GM18511 (cell line): Measurements from ENCODE around the gene UGT1A4.
A peak's percentile ranks its signal among the peaks of the same experiment; 100 is the strongest.

ENCODE experiments used
- ATAC-seq: cut with Tn5 transposase; IDR thresholded peaks from one replicate; pipeline ENCODE4 v1.9.1; 2021; ENCODE audit warnings: mild to moderate bottlenecking, moderate library complexity; ENCODE audit not compliant: unreplicated experiment

UGT1A4 gene

DNA sequence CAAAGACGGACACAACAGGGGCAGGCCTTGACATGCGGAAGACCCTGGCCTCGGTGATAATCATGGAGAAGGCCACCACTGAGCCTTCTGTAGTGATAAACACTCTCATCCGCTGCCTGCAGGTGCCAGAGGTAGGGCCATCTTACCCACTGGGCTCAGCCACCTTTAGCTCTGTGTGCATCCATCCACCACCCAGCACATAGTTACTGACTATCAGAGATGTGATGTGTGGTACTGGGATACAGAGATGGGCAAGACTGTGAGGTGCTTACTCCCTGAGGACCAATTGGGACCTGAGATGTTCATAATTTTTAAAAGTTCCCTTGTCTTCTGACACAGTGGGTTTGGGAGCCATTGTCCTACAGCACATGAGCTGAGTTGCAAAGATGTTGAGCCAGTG, 61.2 kb downstream of the UGT1A4 start:
- ATAC-seq, result no peak

DNA sequence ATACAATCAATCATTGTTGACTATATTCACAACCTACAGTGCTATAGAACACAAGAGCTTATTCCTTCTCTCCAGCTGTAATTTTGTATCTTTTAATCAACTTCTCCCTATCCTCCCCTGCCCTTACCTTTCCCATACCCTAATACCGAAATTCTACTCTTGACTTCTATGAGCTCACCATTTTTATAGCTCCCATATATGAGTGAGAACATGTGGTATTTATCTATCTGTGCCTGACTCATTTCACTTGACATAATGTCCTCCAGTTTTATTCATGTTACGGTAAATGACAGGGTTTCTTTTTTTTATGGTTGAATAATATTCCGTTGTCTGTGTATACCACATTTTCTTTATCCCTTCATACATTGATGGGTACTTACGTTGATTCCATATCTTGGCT, 62.2 kb downstream of the UGT1A4 start:
- no peak for ATAC-seq

DNA sequence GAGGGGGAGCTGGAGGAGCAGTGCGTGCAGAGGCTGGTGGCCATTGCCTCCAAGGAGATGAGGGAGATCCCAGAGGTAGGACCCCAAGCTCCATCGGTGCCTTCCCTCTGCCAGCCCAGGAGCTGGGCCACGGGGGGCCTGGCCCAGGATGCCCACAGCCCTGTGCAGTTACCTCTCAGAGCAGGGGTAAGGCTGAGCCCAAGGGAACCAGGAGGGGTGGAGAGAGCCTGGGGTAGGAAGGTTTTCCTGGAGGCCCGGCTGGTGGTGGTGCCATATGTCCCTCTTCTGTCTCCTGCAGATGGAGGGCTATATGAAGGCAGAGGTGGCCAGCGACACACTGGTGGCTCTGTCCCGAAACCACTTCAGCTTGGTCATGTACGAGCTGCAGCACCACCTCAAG, 71.0 kb downstream of the UGT1A4 start:
- no peak for ATAC-seq

DNA sequence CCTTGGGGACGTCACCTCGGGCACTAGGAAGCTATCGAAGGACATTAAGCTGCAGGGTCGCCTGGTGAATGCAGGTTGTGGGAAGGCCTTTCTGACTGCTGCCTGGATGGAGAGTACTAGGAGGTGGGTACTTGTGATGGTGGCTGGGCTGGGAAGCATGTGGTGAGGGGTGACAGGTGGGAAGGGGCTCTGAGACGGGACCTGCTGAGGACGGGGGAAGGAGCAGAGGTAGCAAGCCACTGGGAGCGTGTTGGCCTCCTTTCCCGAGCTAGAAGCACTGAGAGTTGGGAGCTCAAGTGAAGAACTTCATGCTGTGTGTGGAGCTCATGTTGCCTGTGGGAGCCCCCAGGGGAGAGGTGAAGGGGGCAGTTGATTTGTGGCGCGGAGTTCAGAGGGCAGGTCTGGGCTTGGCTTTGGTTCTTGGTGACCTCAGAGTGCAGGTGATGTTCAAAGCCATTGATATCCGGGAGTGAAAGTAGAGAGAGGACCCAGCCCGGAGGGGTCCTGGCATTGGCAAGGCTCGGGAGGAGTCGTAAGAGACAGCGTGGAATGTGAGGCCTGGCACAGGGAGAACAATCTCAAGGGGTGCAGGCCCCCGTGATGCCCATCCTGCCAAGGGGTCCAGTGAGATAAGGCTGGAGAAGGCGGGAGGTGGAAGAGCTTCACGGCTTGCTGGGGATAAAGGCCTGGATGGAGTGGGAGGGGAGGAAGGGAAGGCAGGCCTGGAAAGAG, 72.8 kb downstream of the UGT1A4 start:
- ATAC-seq, result no peak

DNA sequence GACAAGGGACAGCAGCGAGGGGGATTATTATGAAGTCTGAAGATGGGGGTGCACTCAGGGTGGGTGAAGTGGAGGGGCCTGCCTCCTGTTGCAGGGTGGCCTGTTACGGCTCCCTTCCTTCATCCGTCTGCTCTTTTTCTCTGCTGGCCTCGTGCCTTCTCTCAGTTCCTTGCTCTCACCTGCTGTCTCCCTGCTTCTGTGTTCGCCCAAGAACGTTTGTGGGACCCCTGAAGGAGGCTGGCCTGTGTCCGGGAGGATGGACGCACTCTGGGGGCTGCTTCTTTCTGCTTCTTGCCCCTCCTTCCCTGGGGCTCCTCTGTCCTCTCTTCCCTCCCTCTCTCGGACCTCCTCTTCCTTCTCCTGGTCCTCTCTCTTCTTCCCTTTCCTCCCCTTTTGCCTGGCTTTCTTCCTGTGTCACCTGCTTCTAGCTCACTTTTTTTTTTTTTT, 73.4 kb downstream of the UGT1A4 start:
- ATAC-seq, result no peak

DNA sequence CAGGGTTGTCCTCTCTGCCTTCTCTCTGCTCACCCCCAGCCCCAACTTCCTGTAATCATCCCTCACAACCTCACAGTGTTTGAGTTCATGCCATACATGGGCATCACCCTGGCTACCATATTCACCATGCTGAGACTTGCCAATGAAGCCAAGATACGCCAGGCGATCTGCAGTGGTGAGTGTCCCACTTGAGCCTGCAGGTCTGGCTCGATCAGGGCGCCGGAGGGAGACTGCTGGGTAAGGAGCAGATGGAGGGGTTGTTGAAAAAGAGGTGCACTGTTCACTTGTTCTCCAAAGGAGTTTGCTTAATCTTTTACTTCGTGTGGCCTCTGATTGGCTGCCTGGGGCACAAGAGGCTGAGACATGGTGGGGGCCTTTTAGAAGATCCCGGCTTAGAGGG, 74.2 kb downstream of the UGT1A4 start:
- no peak for ATAC-seq

DNA sequence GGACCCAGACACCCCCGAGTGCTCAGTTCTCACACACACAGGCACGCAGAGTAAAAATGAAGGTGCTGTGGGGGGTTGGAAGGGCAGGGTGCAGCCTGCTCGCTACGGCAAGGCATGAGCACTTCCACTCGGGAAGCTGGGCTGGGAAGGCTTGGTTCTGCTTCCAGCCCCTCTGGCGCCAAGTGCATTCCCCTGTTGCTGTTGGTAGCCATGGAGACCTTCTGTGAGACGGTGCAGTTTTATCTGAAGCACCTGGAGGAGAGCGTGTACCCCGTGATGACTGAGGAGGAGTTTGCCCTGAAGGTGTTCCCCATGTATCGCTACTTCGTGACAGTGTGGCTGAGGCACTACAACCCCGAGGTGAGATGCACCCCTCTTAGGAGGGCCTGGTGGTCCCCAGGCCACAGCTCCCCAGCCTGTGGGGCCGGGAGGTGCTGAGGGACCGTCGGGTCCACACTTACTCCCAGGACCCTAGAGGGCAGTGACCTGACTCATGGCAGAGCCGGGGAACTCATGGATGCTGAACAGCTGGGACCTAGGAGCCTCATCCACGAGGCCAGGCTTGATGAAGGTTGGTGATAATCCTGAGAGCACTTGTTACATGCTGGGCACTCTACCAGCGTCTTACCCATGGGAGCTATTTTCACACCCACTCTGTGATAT, 75.1 kb downstream of the UGT1A4 start:
- ATAC-seq, result no peak

DNA sequence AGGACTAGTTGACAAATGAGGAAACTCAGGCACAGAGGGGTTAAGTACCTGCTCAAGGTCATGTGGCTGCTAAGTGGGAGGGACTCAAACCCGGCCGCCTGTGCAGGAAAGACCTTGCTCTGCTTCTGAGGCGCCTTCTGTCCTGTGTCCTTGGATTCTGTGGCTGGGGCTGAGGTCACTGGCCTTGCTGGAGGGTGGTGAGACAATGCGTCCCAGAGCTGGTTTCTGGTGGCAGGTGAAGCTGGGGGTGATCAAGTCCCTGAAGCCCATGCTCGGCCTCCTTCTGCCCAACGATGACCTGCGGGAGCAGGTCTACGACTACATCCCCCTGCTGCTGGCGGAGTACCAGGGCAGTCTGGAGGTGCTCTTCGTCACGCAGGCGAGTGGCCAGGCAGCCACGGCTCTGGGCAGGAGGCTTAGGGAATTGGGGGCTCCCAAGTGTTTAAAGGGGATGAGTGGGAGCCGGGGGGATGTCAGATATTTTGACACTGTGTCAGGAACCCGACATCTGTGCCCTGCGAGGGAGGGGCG, 75.7 kb downstream of the UGT1A4 start:
- no peak for ATAC-seq

DNA sequence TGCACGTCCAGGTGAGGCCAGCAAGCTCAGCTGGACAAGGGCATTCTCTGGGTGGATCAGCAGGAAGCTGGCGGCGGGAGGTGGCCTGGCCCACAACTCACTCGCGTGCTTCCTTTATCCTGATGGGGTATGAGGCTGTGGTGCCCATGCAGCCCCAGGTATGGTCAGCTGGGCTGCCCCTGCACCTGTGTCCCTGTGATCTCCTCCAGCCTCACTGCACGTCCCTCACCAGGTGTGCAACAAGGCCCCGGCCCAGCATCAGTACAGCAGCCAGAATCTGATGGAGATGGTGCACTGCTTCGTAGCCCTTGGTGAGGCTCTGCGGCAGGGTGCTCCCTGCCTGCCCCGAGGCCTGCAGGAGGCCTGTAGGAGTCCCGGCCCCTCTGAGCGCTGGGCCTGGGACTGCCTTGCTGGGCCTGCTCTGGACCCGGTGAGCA, 77.2 kb downstream of the UGT1A4 start:
- ATAC-seq, result no peak

DNA sequence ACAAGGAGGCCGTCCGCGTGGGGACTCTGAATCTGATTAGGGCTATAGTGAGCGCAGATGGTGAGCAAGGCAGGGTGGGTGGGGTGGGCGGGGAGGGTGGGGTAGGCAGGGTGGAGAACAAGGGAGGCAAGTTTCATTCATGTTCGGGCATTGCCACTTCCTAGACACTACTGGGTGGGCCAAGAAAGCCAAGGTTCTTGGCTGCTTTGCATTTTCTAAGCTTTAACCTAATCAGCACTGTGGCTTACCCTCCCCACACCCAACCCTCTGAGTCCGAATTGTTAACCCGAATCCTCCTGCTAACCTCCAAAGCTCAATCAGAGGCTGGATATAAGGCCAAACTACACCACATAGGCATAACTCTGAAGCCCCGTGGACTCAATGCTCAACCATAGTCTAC, 77.7 kb downstream of the UGT1A4 start:
- ATAC-seq, result no peak

DNA sequence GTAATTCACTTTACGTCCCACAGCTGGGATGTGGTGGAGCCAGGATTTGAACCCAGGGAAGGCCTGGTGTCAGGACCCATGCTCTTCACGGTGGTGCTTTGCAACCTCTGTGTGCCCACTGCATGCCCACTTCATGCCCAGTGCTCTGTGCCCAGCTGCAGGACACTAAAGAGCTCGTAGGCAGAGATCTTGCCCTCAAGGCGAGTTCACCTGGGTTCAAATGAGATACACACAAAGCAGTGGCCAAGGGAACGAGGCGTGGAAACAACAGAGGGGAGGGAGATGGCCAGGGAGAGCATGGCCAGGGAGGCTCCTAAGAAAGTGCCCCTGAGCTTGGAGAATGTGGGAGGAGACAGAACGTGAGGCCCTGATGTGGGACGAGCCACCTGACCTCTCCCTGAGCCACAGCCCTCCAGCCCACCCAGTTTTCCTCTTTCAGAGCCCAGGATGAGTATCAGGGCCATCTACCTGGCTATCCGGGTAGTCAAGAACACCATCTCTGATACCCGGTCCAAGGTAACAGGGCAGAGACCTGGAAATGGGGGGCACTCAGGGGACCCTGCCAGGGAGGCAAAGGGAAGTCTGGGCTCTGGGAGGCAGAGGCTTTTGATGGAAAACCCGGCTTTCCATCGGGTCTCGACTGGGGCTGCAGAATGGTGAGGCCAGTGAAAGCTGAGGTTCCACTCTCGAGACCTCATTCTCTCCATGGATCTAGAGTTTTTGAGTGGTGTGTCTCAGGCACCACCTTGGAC, 80.0 kb downstream of the UGT1A4 start:
- no peak for ATAC-seq

DNA sequence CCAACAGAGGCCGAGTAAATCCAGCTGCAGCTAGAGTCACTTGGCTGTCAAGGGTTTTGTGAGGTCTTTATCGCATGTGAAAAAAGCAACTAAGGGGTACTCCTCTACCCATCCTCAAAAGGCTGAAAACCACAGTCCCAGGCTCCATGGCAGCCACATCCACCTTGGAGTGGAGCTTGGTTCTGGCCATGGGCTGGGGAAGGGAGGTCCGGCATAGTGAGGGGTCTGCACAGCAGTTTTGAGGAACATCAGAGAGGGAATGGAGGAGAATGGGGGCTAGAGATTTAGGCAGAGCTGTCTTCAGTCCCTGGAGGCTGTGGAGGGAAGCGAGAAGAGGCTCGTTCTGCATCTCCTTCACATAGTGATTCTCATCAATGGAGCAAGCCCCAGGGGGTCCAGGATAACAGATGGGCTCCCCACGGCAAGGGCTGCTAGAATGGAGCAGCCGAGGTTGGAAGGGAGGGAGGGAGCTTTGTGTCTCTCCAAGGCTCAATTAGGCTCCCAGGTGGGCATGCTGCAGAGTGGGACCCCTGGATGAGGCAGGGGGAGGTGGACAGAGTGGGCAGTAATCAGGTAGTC, 80.6 kb downstream of the UGT1A4 start:
- no peak for ATAC-seq

DNA sequence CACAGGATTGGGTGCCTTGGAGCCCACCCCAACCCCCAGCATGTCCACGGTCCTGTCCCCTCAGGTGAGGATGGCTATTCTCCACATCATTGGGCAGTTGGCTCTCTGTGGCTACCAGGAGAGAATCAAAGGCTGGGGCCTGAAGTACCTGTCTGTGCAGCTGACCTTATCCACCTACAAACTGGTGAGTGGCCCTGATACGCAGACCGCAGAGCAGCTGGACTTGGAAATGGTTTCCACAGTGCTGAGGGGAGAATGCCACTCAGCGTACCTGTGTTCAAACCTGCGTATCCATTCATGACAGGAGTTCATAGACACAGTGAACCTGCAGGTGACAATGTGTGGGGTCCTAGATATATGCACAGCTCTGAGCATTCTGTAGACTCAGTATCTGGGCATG, 81.2 kb downstream of the UGT1A4 start:
- ATAC-seq, result no peak

DNA sequence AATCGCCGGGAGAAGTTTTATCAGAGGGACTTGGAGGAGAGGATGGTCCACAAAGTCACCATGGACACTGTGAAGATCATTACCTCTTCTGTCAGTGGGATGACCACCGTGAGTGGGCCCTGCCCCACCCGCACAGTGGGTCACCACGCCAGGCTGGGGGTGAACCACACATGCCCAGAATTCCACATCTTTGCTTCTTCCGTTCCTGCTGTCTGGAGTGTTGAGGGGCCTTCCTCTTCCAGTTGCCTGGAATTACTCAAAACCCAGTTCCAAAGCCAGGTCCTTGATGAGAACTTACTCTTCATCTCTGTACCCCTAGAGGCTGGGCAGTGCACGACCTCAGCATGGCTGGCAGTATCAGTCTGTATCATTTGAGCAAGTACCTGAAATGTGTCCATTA, 81.7 kb downstream of the UGT1A4 start:
- no peak for ATAC-seq

DNA sequence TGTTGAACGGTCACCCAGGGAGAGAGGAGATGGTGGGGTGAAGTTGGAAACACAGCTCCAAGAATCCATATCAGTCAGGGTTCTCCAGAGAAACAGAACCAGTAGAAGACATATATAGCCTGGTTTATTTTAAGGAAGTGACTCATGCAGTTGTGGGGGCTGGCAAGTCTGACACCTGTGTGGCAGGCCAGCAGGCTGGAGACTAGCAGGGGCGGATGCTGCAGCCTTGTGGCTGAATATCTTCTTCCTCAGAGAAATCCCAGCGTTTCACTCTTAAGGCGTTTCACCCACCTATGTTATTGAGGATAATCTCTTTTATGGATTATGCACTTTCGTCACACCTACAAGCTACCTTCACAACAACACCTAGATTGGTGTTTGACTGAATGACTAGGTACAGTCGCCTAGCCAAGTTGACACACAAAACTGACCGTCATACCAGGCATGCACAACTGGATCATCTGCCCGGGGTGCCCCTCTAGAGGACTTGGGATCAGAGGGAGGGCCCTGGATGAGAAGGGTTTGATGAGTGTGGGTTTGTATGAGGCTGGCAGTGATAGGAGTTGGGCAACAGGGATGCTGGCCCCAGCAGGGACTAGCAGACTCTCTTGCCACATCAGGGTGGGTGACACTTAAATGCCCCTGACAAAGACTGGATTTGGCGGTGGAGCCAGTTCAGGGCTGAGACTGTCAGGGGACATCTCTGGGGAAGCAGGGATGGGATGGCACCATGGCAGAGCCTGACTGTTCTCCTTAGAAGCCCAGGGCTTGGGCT, 83.0 kb downstream of the UGT1A4 start:
- ATAC-seq, result peak; percentile 64

DNA sequence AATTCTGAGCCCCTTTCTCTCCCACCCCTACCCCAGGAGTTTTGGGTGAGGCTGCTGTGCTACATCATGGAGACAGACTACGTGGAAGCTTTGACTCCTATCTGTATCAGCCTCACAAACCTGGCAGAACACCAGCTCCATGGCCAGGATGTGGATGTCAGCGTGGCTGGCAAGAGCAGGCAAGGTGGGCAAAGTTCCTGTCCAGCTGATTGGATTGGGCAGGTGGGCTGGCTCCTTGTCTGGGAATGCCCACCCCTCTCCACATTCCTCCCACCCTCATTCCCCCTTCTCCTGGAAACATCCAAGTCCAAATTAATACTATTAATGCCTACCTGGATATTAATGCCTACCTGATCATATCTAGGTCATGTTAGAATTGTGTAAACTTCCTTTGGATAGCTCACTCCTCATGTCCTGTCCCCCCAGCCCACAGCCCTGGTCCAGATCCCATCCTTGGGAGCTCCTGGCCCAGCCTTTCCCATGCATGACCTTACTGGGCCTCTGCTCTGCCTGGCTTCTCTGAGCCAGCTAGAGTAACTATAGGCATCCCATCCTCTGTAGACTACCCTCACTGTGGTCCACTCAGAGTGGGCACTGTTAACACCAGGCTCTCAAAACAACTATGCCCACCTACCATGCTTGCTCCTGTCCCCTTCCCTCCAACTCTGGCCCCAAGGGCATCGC, 83.7 kb downstream of the UGT1A4 start:
- no peak for ATAC-seq

DNA sequence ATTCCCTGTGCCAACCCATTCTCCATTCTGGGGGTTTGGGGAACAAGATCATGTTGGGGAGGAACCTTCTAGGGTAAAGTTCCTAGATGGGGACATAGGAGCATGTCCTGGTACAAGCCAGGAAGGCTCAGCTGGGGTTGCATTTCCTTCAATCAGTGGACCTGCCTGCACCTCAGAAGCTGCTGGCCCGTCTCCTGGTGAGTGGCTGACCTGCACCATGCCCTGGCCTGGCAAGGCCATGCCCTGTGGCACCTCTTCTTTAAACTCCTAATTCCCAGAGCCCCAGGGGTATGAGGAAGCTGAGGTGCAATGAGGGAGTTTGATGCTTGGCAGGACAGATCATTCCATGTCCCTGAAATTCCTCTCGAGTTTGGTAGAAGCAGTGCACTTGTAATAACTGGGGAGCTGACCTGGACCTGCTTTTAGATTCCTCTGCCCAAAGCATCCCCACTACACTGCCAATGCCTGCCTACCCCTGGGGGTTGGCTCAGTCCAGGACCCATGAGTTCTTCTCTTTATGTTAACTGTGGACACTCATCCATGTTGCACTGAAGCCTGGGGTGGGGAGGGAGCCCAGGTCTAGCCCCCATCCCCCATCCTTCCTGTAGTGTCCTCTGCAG, 84.9 kb downstream of the UGT1A4 start:
- no peak for ATAC-seq

DNA sequence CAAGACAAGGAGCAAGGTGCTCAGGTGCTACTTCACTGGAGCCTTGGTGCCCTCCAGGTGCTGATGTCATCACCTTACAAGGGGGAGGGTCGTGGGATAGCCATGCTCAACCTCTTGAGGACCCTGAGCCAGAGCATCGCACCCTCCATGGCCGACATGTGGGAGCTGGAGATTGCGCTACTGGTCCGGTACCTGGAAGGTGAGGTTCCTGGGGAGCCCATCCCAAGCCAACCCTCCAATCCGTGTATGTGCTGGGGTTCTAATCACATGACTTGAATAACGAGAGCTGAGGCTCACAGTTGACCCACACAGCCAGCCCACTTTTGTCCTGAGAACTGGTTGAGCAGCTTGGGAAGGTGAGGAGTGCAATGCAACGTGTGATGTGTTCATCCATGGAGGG, 85.5 kb downstream of the UGT1A4 start:
- no peak for ATAC-seq

DNA sequence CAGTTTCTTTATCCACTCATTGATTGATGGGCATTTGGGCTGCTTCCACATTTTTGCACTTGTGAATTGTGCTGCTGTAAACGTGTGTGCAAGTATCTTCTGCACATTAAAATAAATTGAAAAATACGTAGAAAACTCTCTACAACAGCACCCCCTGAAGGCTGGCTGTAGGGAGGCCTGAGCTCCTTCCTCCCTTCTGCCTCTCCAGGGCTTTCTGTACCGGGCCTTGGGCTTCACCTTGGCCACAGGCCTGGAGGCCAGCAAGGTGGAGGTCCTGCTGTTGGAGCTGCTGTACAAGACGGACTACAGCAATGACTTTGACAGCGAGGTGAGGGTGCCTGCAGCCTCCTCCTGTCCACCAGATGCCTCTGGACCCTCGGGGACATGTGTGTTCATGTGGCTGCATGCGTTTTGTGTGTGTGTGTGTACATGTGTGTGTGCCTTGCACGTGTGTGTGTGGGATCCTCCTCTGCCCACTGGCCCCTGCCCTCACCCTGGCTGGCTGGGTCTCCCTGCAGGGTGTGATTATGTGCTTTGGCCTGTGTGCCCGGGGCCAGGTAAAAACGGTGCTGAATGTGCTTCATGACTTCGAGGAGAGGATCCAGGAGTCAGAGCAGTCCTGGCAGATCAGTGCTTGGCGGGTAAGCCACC, 88.8 kb downstream of the UGT1A4 start:
- no peak for ATAC-seq
